DMS153 treated with DMSO at 0.1 percent for 48 hours (cell line): ENCODE data around the gene MTERF4.

Source experiments
- DNase-seq: peaks from one replicate; lab custom pipeline; 2025; ENCODE audit not compliant: unreplicated experiment; lab: John Stamatoyannopoulos, UW

Gene MTERF4

GRCh38 chr2:241070811-241071676 lies 31.0 kb downstream of the MTERF4 start:
- no peak for DNase-seq

GRCh38 chr2:241070361-241070760 lies 31.7 kb downstream of the MTERF4 start:
- no peak for DNase-seq

GRCh38 chr2:241069821-241070281 lies 32.2 kb downstream of the MTERF4 start:
- no peak for DNase-seq

- no peak for DNase-seq
These were observed 32.9 kb downstream of the MTERF4 start for GRCh38 chr2:241068942-241069810.

GRCh38 chr2:241068136-241068941 lies 33.7 kb downstream of the MTERF4 start:
- no peak for DNase-seq

- DNase-seq: no peak
These were observed 34.5 kb downstream of the MTERF4 start for GRCh38 chr2:241067501-241068135.

GRCh38 chr2:241066893-241067341 lies 35.2 kb downstream of the MTERF4 start:
- no peak for DNase-seq

- DNase-seq: no peak
These were observed 35.8 kb downstream of the MTERF4 start for GRCh38 chr2:241066171-241066892.

- DNase-seq: no peak
These were observed 36.7 kb downstream of the MTERF4 start for GRCh38 chr2:241065355-241065803.

- DNase-seq: no peak
These were observed 37.2 kb downstream of the MTERF4 start for GRCh38 chr2:241064802-241065354.

GRCh38 chr2:241064008-241064801 lies 37.9 kb downstream of the MTERF4 start:
- peak; percentile 24 for DNase-seq

- DNase-seq: no peak
These were observed 38.5 kb downstream of the MTERF4 start for GRCh38 chr2:241063587-241063986.

GRCh38 chr2:241063093-241063551 lies 39.0 kb downstream of the MTERF4 start:
- no peak for DNase-seq

- no peak for DNase-seq
These were observed 39.5 kb downstream of the MTERF4 start for GRCh38 chr2:241062389-241063092.

GRCh38 chr2:241061275-241061674 lies 40.8 kb downstream of the MTERF4 start:
- DNase-seq: no peak

- no peak for DNase-seq
These were observed 48.4 kb downstream of the MTERF4 start for GRCh38 chr2:241053576-241054251.

- DNase-seq: no peak
These were observed 49.3 kb downstream of the MTERF4 start for GRCh38 chr2:241052677-241053360.
